A673 (cell line): Measurements from ENCODE around the gene INPP5F. TPM values are rescaled to one million over a fixed set of nuclear protein-coding genes. Genes with fewer than 3 reads are reported as not detected.
"Not testable (repeated sequence)": the region's sequence is repeated elsewhere in the genome, so short reads cannot be mapped to it uniquely, and the experiment has no call there.

Experiments
- BruUV-seq: library from RNA; stranded (reverse); fragments of 400-500 nt; replicated peaks from 2 replicates; lab custom pipeline; 2021; lab: Mats Ljungman, UMichigan
- CTCF ChIA-PET: fragments of 300-600 bp; sonication (Branson Sonifier 250); formaldehyde crosslinking; loops from one replicate; lab custom pipeline; 2022; ENCODE audit warnings: antibody characterized with exemption; lab: Charles Lee
- POLR2A ChIA-PET: fragments of 300-600 bp; sonication (Branson Sonifier 250); formaldehyde crosslinking; loops from one replicate; lab custom pipeline; 2022; ENCODE audit warnings: antibody characterized with exemption; ENCODE audit not compliant: low non-redundant PET; lab: Charles Lee
- DNase-seq: peaks from one replicate; pipeline ENCODE4 v3.0.0-alpha.2; 2015; ENCODE audit warnings: low spot score
- H3K27ac ChIP-seq: fragments of 200-600 bp; sonication (generic); 2 replicates; pipeline ENCODE4 v1.5.1; 2016; ENCODE audit warnings: mixed run types, low read depth, mild to moderate bottlenecking, mixed read lengths, antibody characterized with exemption, low read length; ENCODE audit not compliant: poor library complexity, severe bottlenecking
- H3K27me3 ChIP-seq: fragments of 200-600 bp; sonication (generic); replicated peaks from 2 replicates; pipeline ENCODE4 v1.6.1; 2017; ENCODE audit warnings: mixed run types, low read depth, mild to moderate bottlenecking, mixed read lengths, antibody characterized with exemption, low read length; ENCODE audit not compliant: insufficient read depth, poor library complexity
- H3K36me3 ChIP-seq: fragments of 200-600 bp; sonication (generic); 2 replicates; pipeline ENCODE4 v1.6.1; 2016; ENCODE audit warnings: mixed run types, mild to moderate bottlenecking, mixed read lengths, antibody characterized with exemption, low read length; ENCODE audit not compliant: insufficient read depth, poor library complexity, severe bottlenecking
- H3K4me1 ChIP-seq: fragments of 200-600 bp; sonication (generic); 2 replicates; pipeline ENCODE4 v1.6.1; 2017; ENCODE audit warnings: mixed run types, mild to moderate bottlenecking, mixed read lengths, antibody characterized with exemption, low read length; ENCODE audit not compliant: insufficient read depth, poor library complexity, severe bottlenecking
- H3K4me3 ChIP-seq: fragments of 200-600 bp; sonication (generic); 2 replicates; pipeline ENCODE4 v1.5.1; 2016; ENCODE audit warnings: low read depth, mixed run types, mild to moderate bottlenecking, mixed read lengths, low read length; ENCODE audit not compliant: poor library complexity, severe bottlenecking
- H3K9me3 ChIP-seq: fragments of 200-600 bp; sonication (generic); 2 replicates; pipeline ENCODE4 v1.6.1; 2016; ENCODE audit warnings: mixed run types, low read depth, mild to moderate bottlenecking, mixed read lengths, antibody characterized with exemption, low read length; ENCODE audit not compliant: poor library complexity, severe bottlenecking
- CTCF ChIP-seq: fragments of 300-800, 200-600 bp; sonication (generic); conservative IDR thresholded peaks from 2 replicates; pipeline ENCODE4 v1.5.1; 2017; ENCODE audit warnings: low read depth, mild to moderate bottlenecking, antibody characterized with exemption, low read length, moderate library complexity, mixed read lengths
- EZH2 ChIP-seq: fragments of 200-600 bp; sonication (generic); IDR thresholded peaks from 2 replicates; pipeline ENCODE4 v1.6.1; 2017; ENCODE audit warnings: borderline replicate concordance, low read depth, mild to moderate bottlenecking, mixed read lengths, antibody characterized with exemption, low read length; ENCODE audit not compliant: poor library complexity, severe bottlenecking
- intact Hi-C: fragments of 100-400 bp; cut with micrococcal nuclease; formaldehyde crosslinking; loops from one replicate; pipeline ENCODE4 v1.10.0; 2022; ENCODE audit not compliant: unreplicated experiment
- total RNA-seq: library from RNA; stranded (reverse); gene quantifications from 2 replicates; pipeline ENCODE4 v1.2.3, GENCODE V29; 2021

INPP5F gene
- total RNA-seq, 1 experiment from 2014 or later: 22.0 TPM

GRCh38 chr10:119706521-119707278 is 19.1 kb upstream of the INPP5F start:
- no peak overlapping the region for H3K4me3 ChIP-seq
- H3K36me3 ChIP-seq: no peaks in the 10 kb centered on the region
- BruUV-seq: no TSS peak
- POLR2A ChIA-PET: no interaction called here
- CTCF ChIA-PET: no interaction called here
- intact Hi-C loops: no loop called here
- no peak overlapping the region for H3K27ac ChIP-seq
- no peak for DNase-seq
- H3K9me3 ChIP-seq: peaks cover 4% of the 10 kb centered on the region
- no peak for TF ChIP-seq EZH2
- TF ChIP-seq CTCF: no peak
- no peaks in the 10 kb centered on the region for H3K4me1 ChIP-seq
- no peaks in the 10 kb centered on the region for H3K27me3 ChIP-seq

GRCh38 chr10:119707331-119707730 is 18.5 kb upstream of the INPP5F start:
- H3K9me3 ChIP-seq, DNase-seq, H3K27ac ChIP-seq, H3K36me3 ChIP-seq, H3K27me3 ChIP-seq, POLR2A ChIA-PET, CTCF ChIA-PET, BruUV-seq, intact Hi-C loops, H3K4me3 ChIP-seq, H3K4me1 ChIP-seq: not testable (repeated sequence)

GRCh38 chr10:119710935-119711334 is 14.9 kb upstream of the INPP5F start:
- POLR2A ChIA-PET, CTCF ChIA-PET, H3K4me1 ChIP-seq, H3K36me3 ChIP-seq, H3K27me3 ChIP-seq, H3K9me3 ChIP-seq, H3K27ac ChIP-seq, intact Hi-C loops, DNase-seq, H3K4me3 ChIP-seq, BruUV-seq: not testable (repeated sequence)

- ChIA-PET CTCF (no interaction called here), POLR2A (interaction anchor here (0.6 kb wide), 1 partner anchor 140 kb away, joined by 3 read pairs; no protein-coding TSS in a partner anchor)
- H3K4me1 ChIP-seq: no peaks in the 10 kb centered on the region
- no peaks in the 10 kb centered on the region for H3K27me3 ChIP-seq
- TF ChIP-seq EZH2: no peak
- no peak for TF ChIP-seq CTCF
- no TSS peak for BruUV-seq
- intact Hi-C loops: no loop called here
- H3K4me3 ChIP-seq: no peak overlapping the region
- H3K9me3 ChIP-seq: peaks cover 4% of the 10 kb centered on the region
- no peaks in the 10 kb centered on the region for H3K36me3 ChIP-seq
- no peak overlapping the region for H3K27ac ChIP-seq
- DNase-seq: no peak
Measured at GRCh38 chr10:119713744-119714483, 11.9 kb upstream of the INPP5F start.
